Body of pancreas (tissue), 4 donors: ENCODE results near the gene PPP1R1A.

Source experiments
- CTCF ChIP-seq, 7 experiments: fragments of 450-650 bp in 4 of 7; fragments of 200-600 bp in 3 of 7; sonication (generic) in 3 of 7; IDR thresholded peaks; one replicate each; pipeline ENCODE4 v1.5.1; 2016 to 2019; ENCODE audit warnings: antibody characterized with exemption in 7 of 7
- POLR2A ChIP-seq, 3 donors: fragments of 450-650 bp; IDR thresholded peaks; one replicate each; pipeline ENCODE4 v1.6.1; 2016; ENCODE audit warnings: antibody characterized with exemption in 3 of 3, mild to moderate bottlenecking in 2 of 3

- no peak for TF ChIP-seq CTCF (IDR thresholded peaks at IDR 0.05)
- TF ChIP-seq POLR2A (IDR thresholded peaks at IDR 0.05): no peak
Observed at GRCh38 chr12:54590978-54591591, 2.6 kb upstream of the PPP1R1A start.
